HG02852 (cell line): ENCODE measurements around the gene OAS1.
"Not testable (repeated sequence)": the region's sequence is repeated elsewhere in the genome, so short reads cannot be mapped to it uniquely, and the experiment has no call there.

ENCODE experiments used
- ATAC-seq: cut with Tn5 transposase; IDR thresholded peaks from one replicate; pipeline ENCODE4 v1.9.1; 2021; ENCODE audit warnings: mild to moderate bottlenecking, moderate library complexity; ENCODE audit not compliant: unreplicated experiment

The OAS1 gene

DNA sequence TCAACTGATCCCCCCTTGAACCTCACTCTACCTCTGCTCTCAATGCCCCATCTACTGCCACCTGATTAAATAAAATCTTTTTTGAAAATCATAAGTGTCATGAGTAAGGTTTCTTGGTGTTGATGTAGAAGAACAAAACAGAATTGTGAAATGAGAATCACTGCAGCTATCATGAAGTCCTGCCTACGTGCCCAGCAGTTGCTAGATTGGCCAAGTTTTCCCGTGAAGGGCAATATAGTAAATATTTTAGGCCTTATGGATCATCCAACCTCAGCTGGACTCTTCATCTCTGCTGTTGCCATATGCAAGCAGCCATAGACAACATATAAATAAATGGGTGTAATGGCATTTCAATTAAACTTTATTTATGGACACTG is 26.4 kb downstream of the OAS1 start:
- no peak for ATAC-seq

DNA sequence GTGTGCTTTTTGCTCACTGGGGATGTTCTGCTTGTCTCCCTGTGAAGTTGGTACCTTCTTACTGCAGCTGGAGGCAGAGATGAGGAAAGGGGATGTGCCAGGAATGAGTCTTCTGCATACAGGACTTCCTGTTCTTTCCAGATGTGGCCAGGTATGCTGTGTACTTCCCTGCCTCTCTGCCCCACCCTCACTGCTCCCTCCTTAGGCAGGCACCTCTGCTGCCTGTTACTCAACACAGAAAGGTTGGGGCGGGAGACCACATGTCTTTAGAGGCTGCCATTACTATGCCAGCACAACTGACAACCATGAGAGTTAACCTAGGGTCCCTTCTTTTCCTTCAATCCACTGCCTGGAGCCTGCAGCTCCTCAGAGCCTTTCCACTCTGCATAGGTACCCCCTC is 29.5 kb downstream of the OAS1 start:
- no peak for ATAC-seq

GRCh38 chr12:112936927-112937326 is 30.2 kb downstream of the OAS1 start:
- ATAC-seq = no peak

DNA sequence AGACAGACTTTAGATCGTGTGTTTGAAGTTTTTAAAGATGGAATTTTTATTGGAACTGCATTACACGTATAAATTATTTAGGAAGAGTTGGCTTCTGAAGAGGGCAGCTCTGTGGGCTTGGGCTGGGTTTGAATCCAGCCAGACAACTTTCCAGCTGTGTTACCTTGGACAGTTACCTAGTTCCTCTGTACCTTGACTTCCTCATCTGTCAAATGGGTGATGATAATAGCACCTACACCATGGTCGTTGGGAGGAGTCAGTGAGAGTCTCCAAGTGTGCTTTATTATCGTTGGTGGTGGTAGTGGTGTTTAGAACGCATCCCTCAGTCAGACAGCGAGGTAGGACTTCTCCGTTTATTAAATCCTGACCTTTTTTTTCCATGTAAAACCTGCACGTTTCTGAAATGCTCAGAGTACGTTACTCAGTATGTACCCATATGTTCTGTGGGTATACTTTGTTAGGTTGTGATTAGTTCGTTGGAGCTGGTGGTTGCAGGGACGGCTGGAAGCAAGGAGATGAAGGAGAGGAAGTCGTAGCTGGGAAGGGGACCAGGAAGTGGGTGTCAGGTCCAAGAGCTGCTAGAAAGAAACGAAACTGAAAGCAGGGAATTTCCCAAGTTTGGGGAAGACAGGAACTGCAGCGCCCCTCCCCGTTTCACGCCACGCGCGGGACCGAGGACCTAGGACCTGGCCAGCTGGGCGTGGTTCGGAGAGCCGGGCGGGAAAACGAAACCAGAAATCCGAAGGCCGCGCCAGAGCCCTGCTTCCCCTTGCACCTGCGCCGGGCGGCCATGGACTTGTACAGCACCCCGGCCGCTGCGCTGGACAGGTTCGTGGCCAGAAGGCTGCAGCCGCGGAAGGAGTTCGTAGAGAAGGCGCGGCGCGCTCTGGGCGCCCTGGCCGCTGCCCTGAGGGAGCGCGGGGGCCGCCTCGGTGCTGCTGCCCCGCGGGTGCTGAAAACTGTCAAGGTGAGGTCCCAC is 31.3 kb downstream of the OAS1 start, which contains the start of gene OAS3:
OAS3 (plus strand) TSS at position 734 of the 979 bp plus-strand sequence; CDS start at position 791, 57 bp downstream.
- ATAC-seq = no peak

- no peak for ATAC-seq
Measured at GRCh38 chr12:112938751-112939150, 32.0 kb downstream of the OAS1 start.

- peak; percentile 66 for ATAC-seq
Measured at GRCh38 chr12:112939761-112940381, 33.1 kb downstream of the OAS1 start.

GRCh38 chr12:112941528-112942335 is 35.0 kb downstream of the OAS1 start:
- ATAC-seq = no peak

GRCh38 chr12:112942572-112942971 is 35.8 kb downstream of the OAS1 start:
- no peak for ATAC-seq

DNA sequence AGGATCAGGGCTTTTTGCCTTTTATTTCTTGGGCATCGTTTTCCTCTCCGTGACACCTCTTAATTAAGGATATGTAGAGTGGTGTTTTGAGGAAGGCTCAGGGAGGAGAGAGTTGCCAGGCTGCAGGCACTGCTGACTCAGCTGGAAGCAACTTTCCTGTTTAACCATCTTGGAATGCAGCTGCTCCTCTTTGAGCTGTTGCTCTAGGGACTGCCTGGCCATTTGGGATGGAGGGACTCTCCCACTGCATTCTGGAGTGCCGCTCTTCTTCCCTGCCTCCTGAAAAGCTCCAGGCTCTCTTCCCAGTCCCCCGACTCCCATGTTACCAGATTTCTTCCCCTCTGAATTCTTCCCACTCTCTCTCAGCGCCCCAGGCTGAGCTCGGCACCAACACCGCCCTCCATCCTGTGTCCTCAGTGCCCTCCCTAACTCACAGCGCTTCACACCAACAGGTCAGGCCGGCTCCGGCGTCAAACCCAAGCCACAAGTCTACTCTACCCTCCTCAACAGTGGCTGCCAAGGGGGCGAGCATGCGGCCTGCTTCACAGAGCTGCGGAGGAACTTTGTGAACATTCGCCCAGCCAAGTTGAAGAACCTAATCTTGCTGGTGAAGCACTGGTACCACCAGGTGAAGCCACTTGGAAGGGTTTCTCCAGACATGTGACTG is 37.4 kb downstream of the OAS1 start:
- ATAC-seq = no peak

DNA sequence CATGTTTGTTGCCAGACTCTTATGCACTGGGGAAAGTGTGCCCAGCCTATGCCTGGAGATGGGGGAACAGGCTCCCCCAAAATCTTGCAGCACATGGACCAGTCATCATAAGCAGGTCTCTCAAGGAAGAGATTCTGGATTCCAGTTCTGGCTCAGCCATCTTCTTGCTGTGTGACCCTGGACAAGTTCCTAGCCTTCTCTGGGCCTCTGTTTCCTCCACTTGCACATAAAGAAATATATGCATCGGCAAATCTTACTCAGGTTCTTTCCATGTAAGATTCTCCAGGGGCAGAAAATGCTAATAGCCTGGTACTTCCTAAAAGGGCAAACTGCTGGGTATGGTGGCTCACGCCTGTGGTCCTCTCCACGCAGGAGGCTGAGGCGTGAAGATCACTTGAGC is 38.8 kb downstream of the OAS1 start:
- ATAC-seq = no peak

- no peak for ATAC-seq
Measured at GRCh38 chr12:112946236-112947000, 39.7 kb downstream of the OAS1 start.

- ATAC-seq = no peak
Measured at GRCh38 chr12:112947314-112947713, 40.6 kb downstream of the OAS1 start.

DNA sequence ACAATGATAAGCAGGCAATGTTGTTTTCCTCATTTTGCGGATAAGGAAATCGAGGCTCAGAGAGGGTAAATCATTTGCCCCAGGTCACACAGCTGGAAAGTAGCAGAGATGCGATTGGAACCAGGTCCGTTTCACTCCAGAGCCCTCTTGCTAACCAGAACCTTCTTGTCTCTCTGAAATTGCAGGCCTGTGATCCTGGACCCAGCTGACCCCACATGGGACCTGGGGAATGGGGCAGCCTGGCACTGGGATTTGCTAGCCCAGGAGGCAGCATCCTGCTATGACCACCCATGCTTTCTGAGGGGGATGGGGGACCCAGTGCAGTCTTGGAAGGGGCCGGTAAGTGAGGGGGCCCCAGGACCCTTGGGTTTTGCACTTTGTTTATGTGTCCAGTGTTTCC is 41.0 kb downstream of the OAS1 start:
- ATAC-seq = no peak

GRCh38 chr12:112948806-112949205 is 42.0 kb downstream of the OAS1 start:
- no peak for ATAC-seq

- no peak for ATAC-seq
Measured at GRCh38 chr12:112950701-112951100, 43.9 kb downstream of the OAS1 start.

- not testable (repeated sequence) for ATAC-seq
Measured at GRCh38 chr12:112957125-112957524, 50.4 kb downstream of the OAS1 start.

- ATAC-seq = no peak
Measured at GRCh38 chr12:112961074-112961473, 54.3 kb downstream of the OAS1 start.

GRCh38 chr12:112961536-112961935 is 54.8 kb downstream of the OAS1 start:
- no peak for ATAC-seq

DNA sequence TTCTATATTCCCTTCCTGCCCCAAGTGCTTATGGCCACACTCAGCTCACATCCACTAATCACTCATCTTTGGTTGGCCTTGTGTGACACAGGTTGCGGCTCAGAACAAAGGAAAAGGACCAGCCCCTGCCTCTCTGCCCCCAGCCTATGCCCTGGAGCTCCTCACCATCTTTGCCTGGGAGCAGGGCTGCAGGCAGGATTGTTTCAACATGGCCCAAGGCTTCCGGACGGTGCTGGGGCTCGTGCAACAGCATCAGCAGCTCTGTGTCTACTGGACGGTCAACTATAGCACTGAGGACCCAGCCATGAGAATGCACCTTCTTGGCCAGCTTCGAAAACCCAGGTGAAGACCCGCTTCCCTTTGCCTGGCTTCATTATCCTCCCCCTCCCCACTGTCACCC is 55.8 kb downstream of the OAS1 start:
- ATAC-seq = no peak
